Activated naive CD8-positive, alpha-beta T cell treated with anti-CD3 and anti-CD28 coated beads, Interleukin-2, amount 50 U/mL, for 24 hours (primary cell): ENCODE measurements around the gene KCNJ15.
"Not testable (repeated sequence)": the region's sequence is repeated elsewhere in the genome, so short reads cannot be mapped to it uniquely, and the experiment has no call there.

ENCODE experiments used
- ATAC-seq: fragments of 150-1000 bp; cut with Tn5 transposase; one replicate; pipeline ENCODE4 v1.10.0; 2021
- DNase-seq: peaks from one replicate; pipeline ENCODE4 v3.0.0; 2021
- H3K27ac Mint-ChIP-seq: one replicate; pipeline ENCODE4 v1.8.0; 2021; ENCODE audit warnings: mild to moderate bottlenecking, mixed read lengths
- H3K27me3 Mint-ChIP-seq: one replicate; pipeline ENCODE4 v1.8.0; 2021; ENCODE audit warnings: mixed read lengths
- H3K36me3 Mint-ChIP-seq: one replicate; pipeline ENCODE4 v1.8.0; 2021; ENCODE audit warnings: low read depth, mixed read lengths
- H3K4me1 Mint-ChIP-seq: one replicate; pipeline ENCODE4 v1.8.0; 2021; ENCODE audit warnings: mixed read lengths
- H3K4me3 Mint-ChIP-seq: one replicate; pipeline ENCODE4 v1.8.0; 2021; ENCODE audit warnings: mild to moderate bottlenecking, moderate library complexity, mixed read lengths
- H3K9me3 Mint-ChIP-seq: one replicate; pipeline ENCODE4 v1.8.0; 2021; ENCODE audit warnings: mixed read lengths

Gene KCNJ15

GRCh38 chr21:38256599-38257302 is at the start of gene KCNJ15:
TSS of gene KCNJ15 (plus strand) at chr21:38256991. CDS start at chr21:38299262, 42,271 bp downstream.
- no peak within 1 kb of the TSS for H3K4me3 Mint-ChIP-seq
- H3K27ac Mint-ChIP-seq = no peak within 1 kb of the TSS
- peaks cover 23% of the 10 kb centered on the region for H3K27me3 Mint-ChIP-seq
- no peaks in the 10 kb centered on the region for H3K9me3 Mint-ChIP-seq
- no peak for ATAC-seq
- no peaks in the 10 kb centered on the region for H3K36me3 Mint-ChIP-seq
- H3K4me1 Mint-ChIP-seq = no peaks in the 10 kb centered on the region
- DNase-seq = no peak

GRCh38 chr21:38208118-38208517 is 48.7 kb upstream of the KCNJ15 start:
- H3K4me1 Mint-ChIP-seq = no peaks in the 10 kb centered on the region
- ATAC-seq (no peak), DNase-seq (no peak)
- no peaks in the 10 kb centered on the region for H3K36me3 Mint-ChIP-seq
- H3K27ac Mint-ChIP-seq = no peak overlapping the region
- H3K27me3 Mint-ChIP-seq = peaks cover 37% of the 10 kb centered on the region
- no peak overlapping the region for H3K4me3 Mint-ChIP-seq
- no peaks in the 10 kb centered on the region for H3K9me3 Mint-ChIP-seq

GRCh38 chr21:38211321-38211720 is 45.5 kb upstream of the KCNJ15 start:
- no peak overlapping the region for H3K27ac Mint-ChIP-seq
- DNase-seq = no peak
- ATAC-seq = no peak
- peaks cover 36% of the 10 kb centered on the region for H3K27me3 Mint-ChIP-seq
- no peaks in the 10 kb centered on the region for H3K4me1 Mint-ChIP-seq
- H3K9me3 Mint-ChIP-seq = no peaks in the 10 kb centered on the region
- no peaks in the 10 kb centered on the region for H3K36me3 Mint-ChIP-seq
- no peak overlapping the region for H3K4me3 Mint-ChIP-seq

- no peaks in the 10 kb centered on the region for H3K4me1 Mint-ChIP-seq
- H3K27ac Mint-ChIP-seq = no peak overlapping the region
- no peaks in the 10 kb centered on the region for H3K36me3 Mint-ChIP-seq
- H3K9me3 Mint-ChIP-seq = no peaks in the 10 kb centered on the region
- no peak overlapping the region for H3K4me3 Mint-ChIP-seq
- no peak for DNase-seq
- ATAC-seq = no peak
- peaks cover 36% of the 10 kb centered on the region for H3K27me3 Mint-ChIP-seq
Observed at GRCh38 chr21:38212706-38213105, 44.1 kb upstream of the KCNJ15 start.

GRCh38 chr21:38219049-38219628 is 37.7 kb upstream of the KCNJ15 start:
- no peak overlapping the region for H3K27ac Mint-ChIP-seq
- H3K27me3 Mint-ChIP-seq = peaks cover 9% of the 10 kb centered on the region
- H3K36me3 Mint-ChIP-seq = peaks cover 2% of the 10 kb centered on the region
- DNase-seq (peak; percentile 70), ATAC-seq (peak; percentile 46)
- H3K9me3 Mint-ChIP-seq = peaks cover 11% of the 10 kb centered on the region
- H3K4me3 Mint-ChIP-seq = no peak overlapping the region
- peaks cover 2% of the 10 kb centered on the region for H3K4me1 Mint-ChIP-seq

GRCh38 chr21:38220270-38220737 is 36.5 kb upstream of the KCNJ15 start:
- peaks cover 2% of the 10 kb centered on the region for H3K4me1 Mint-ChIP-seq
- no peak overlapping the region for H3K27ac Mint-ChIP-seq
- H3K27me3 Mint-ChIP-seq = peaks cover 3% of the 10 kb centered on the region
- no peak overlapping the region for H3K4me3 Mint-ChIP-seq
- DNase-seq (no peak), ATAC-seq (no peak)
- H3K36me3 Mint-ChIP-seq = peaks cover 2% of the 10 kb centered on the region
- H3K9me3 Mint-ChIP-seq = peaks cover 15% of the 10 kb centered on the region

- Mint-ChIP-seq H3K27ac (no peak overlapping the region), H3K36me3 (peaks cover 5% of the 10 kb centered on the region), H3K27me3 (peaks cover 3% of the 10 kb centered on the region), H3K9me3 (peaks cover 15% of the 10 kb centered on the region), H3K4me1 (peaks cover 2% of the 10 kb centered on the region), H3K4me3 (no peak overlapping the region)
- DNase-seq (no peak), ATAC-seq (no peak)
Observed at GRCh38 chr21:38221594-38221993, 35.2 kb upstream of the KCNJ15 start.

GRCh38 chr21:38223893-38224540 is 32.8 kb upstream of the KCNJ15 start:
- H3K4me1 Mint-ChIP-seq = peaks cover 2% of the 10 kb centered on the region
- ATAC-seq (no peak), DNase-seq (peak; percentile 7)
- H3K27me3 Mint-ChIP-seq = peaks cover 6% of the 10 kb centered on the region
- H3K27ac Mint-ChIP-seq = no peak overlapping the region
- peaks cover 5% of the 10 kb centered on the region for H3K36me3 Mint-ChIP-seq
- peaks cover 31% of the 10 kb centered on the region for H3K9me3 Mint-ChIP-seq
- H3K4me3 Mint-ChIP-seq = no peak overlapping the region

GRCh38 chr21:38227401-38227800 is 29.4 kb upstream of the KCNJ15 start:
- H3K9me3 Mint-ChIP-seq = peaks cover 46% of the 10 kb centered on the region
- H3K27me3 Mint-ChIP-seq = peaks cover 3% of the 10 kb centered on the region
- H3K27ac Mint-ChIP-seq = no peak overlapping the region
- peaks cover 7% of the 10 kb centered on the region for H3K36me3 Mint-ChIP-seq
- no peak for DNase-seq
- ATAC-seq = no peak
- H3K4me1 Mint-ChIP-seq = no peaks in the 10 kb centered on the region
- no peak overlapping the region for H3K4me3 Mint-ChIP-seq

GRCh38 chr21:38228115-38228514 is 28.7 kb upstream of the KCNJ15 start:
- H3K27me3 Mint-ChIP-seq = peaks cover 3% of the 10 kb centered on the region
- ATAC-seq (no peak), DNase-seq (no peak)
- H3K4me1 Mint-ChIP-seq = no peaks in the 10 kb centered on the region
- H3K27ac Mint-ChIP-seq = no peak overlapping the region
- no peak overlapping the region for H3K4me3 Mint-ChIP-seq
- H3K36me3 Mint-ChIP-seq = peaks cover 7% of the 10 kb centered on the region
- peaks cover 52% of the 10 kb centered on the region for H3K9me3 Mint-ChIP-seq

- no peak overlapping the region for H3K27ac Mint-ChIP-seq
- ATAC-seq = no peak
- H3K4me3 Mint-ChIP-seq = no peak overlapping the region
- H3K27me3 Mint-ChIP-seq = peaks cover 3% of the 10 kb centered on the region
- no peaks in the 10 kb centered on the region for H3K4me1 Mint-ChIP-seq
- H3K9me3 Mint-ChIP-seq = peaks cover 53% of the 10 kb centered on the region
- H3K36me3 Mint-ChIP-seq = peaks cover 7% of the 10 kb centered on the region
- no peak for DNase-seq
Observed at GRCh38 chr21:38228537-38228936, 28.3 kb upstream of the KCNJ15 start.

- H3K27me3 Mint-ChIP-seq = peaks cover 3% of the 10 kb centered on the region
Observed at GRCh38 chr21:38229260-38229877, 27.4 kb upstream of the KCNJ15 start.

GRCh38 chr21:38234395-38235142 is 22.2 kb upstream of the KCNJ15 start:
- Mint-ChIP-seq H3K36me3 (peaks cover 4% of the 10 kb centered on the region), H3K27me3 (peaks cover 2% of the 10 kb centered on the region), H3K27ac (no peak overlapping the region), H3K9me3 (peaks cover 27% of the 10 kb centered on the region), H3K4me1 (no peaks in the 10 kb centered on the region), H3K4me3 (no peak overlapping the region)
- DNase-seq (no peak), ATAC-seq (no peak)

More at GRCh38 chr21:38229260-38229877, 27.4 kb upstream of the KCNJ15 start:
- no peak overlapping the region for H3K27ac Mint-ChIP-seq
- H3K9me3 Mint-ChIP-seq = peaks cover 48% of the 10 kb centered on the region
- ATAC-seq (no peak), DNase-seq (no peak)
- H3K4me3 Mint-ChIP-seq = no peak overlapping the region
- no peaks in the 10 kb centered on the region for H3K4me1 Mint-ChIP-seq
- peaks cover 7% of the 10 kb centered on the region for H3K36me3 Mint-ChIP-seq

- H3K9me3 Mint-ChIP-seq = peaks cover 24% of the 10 kb centered on the region
- not testable (repeated sequence) for DNase-seq, H3K4me1 Mint-ChIP-seq, ATAC-seq, H3K36me3 Mint-ChIP-seq, H3K4me3 Mint-ChIP-seq, H3K27ac Mint-ChIP-seq, H3K27me3 Mint-ChIP-seq
Observed at GRCh38 chr21:38235251-38235650, 21.5 kb upstream of the KCNJ15 start.
